UCSD-AML1 (cell line): ENCODE data around the gene SYCE3.
A peak's percentile ranks its signal among the peaks of the same experiment; 100 is the strongest.
"Not testable (repeated sequence)": the region's sequence is repeated elsewhere in the genome, so short reads cannot be mapped to it uniquely, and the experiment has no call there.

Source experiments
- DNase-seq: peaks from one replicate; lab custom pipeline; 2025; ENCODE audit not compliant: unreplicated experiment; lab: John Stamatoyannopoulos, UW

SYCE3 gene

GRCh38 chr22:50562523-50563412 is at the start of gene SYCE3:
SYCE3 (minus strand) TSS chr22:50562919; CDS start chr22:50556405, 6,514 bp downstream.
- DNase-seq = peak; percentile 96

- DNase-seq = no peak
Observed at GRCh38 chr22:50612168-50612527, 49.4 kb upstream of the SYCE3 start.

GRCh38 chr22:50611341-50612060 is 48.8 kb upstream of the SYCE3 start:
- no peak for DNase-seq

- DNase-seq = no peak
Observed at GRCh38 chr22:50610581-50610980, 47.9 kb upstream of the SYCE3 start.

GRCh38 chr22:50610041-50610451 is 47.3 kb upstream of the SYCE3 start:
- DNase-seq = no peak

GRCh38 chr22:50609599-50609998 is 46.9 kb upstream of the SYCE3 start:
- DNase-seq = no peak

GRCh38 chr22:50608996-50609395 is 46.3 kb upstream of the SYCE3 start:
- DNase-seq = no peak

GRCh38 chr22:50608058-50608840 is 45.5 kb upstream of the SYCE3 start:
- not testable (repeated sequence) for DNase-seq

- no peak for DNase-seq
Observed at GRCh38 chr22:50607659-50608020, 44.9 kb upstream of the SYCE3 start.

GRCh38 chr22:50606946-50607658 is 44.4 kb upstream of the SYCE3 start:
- no peak for DNase-seq

- DNase-seq = peak; percentile 36
Observed at GRCh38 chr22:50606165-50606945, 43.6 kb upstream of the SYCE3 start.

- DNase-seq = no peak
Observed at GRCh38 chr22:50605613-50606074, 42.9 kb upstream of the SYCE3 start.

GRCh38 chr22:50605002-50605612 is 42.4 kb upstream of the SYCE3 start:
- DNase-seq = no peak

GRCh38 chr22:50604256-50605001 is 41.7 kb upstream of the SYCE3 start:
- no peak for DNase-seq

GRCh38 chr22:50603511-50604255 is 41.0 kb upstream of the SYCE3 start:
- DNase-seq = no peak

- no peak for DNase-seq
Observed at GRCh38 chr22:50602338-50602700, 39.6 kb upstream of the SYCE3 start.

GRCh38 chr22:50601669-50602337 is 39.1 kb upstream of the SYCE3 start:
- DNase-seq = no peak
